ENCODE measurements around the gene GBE1. TPM values are rescaled to one million over a fixed set of nuclear protein-coding genes. Genes with fewer than 3 reads are reported as not detected.

The GBE1 gene
- total RNA-seq, 1 donor from 2014 or later: 39.2 TPM

GRCh38 chr3:81440661-81441060 lies 320.8 kb downstream of the GBE1 start:
- Mint-ChIP-seq H3K27me3 (ENCODE audit: unreplicated experiment) (no peaks in the 10 kb centered on the region), H3K36me3 (ENCODE audit: unreplicated experiment) (no peaks in the 10 kb centered on the region), H3K4me1 (ENCODE audit: unreplicated experiment) (peaks cover 25% of the 10 kb centered on the region)

More at GRCh38 chr3:81440661-81441060, 320.8 kb downstream of the GBE1 start:
- Mint-ChIP-seq H3K27ac (ENCODE audit: unreplicated experiment) (no peak overlapping the region), H3K9me3 (ENCODE audit: unreplicated experiment) (no peaks in the 10 kb centered on the region), H3K4me3 (ENCODE audit: unreplicated experiment) (no peak overlapping the region)
- no peak for TF ChIP-seq CTCF (IDR thresholded peaks at IDR 0.05)
- no peak for DNase-seq (ENCODE audit: extremely low spot score, unreplicated experiment)
